GM12891 (cell line): ENCODE results near the gene RYR1.

Source experiments
- DNase-seq: peaks from one replicate; pipeline ENCODE4 v3.0.0; 2011; ENCODE audit warnings: low spot score; ENCODE audit not compliant: insufficient read length
- FAIRE-seq: peaks from 2 replicates; lab custom pipeline; 2011; peaks lifted over from hg19 to GRCh38; lab: Jason Lieb, UNC
- PAX5 ChIP-seq: IDR thresholded peaks from 2 replicates; pipeline ENCODE4 v1.6.1; 2011; ENCODE audit warnings: low read length, moderate library complexity, mild to moderate bottlenecking; ENCODE audit not compliant: insufficient read depth, severe bottlenecking
- POLR2A ChIP-seq: IDR thresholded peaks from 2 replicates; pipeline ENCODE4 v1.6.1; 2011; ENCODE audit warnings: low read depth, low read length, control low read depth
- POLR2AphosphoS5 ChIP-seq: IDR thresholded peaks from 2 replicates; pipeline ENCODE4 v1.6.1; 2011; ENCODE audit warnings: low read depth, low read length, control low read depth
- POU2F2 ChIP-seq: IDR thresholded peaks from 2 replicates; pipeline ENCODE4 v1.6.1; 2011; ENCODE audit warnings: low read depth, mild to moderate bottlenecking, control low read depth, low read length, moderate library complexity
- SPI1 ChIP-seq: IDR thresholded peaks from 2 replicates; pipeline ENCODE4 v1.6.1; 2011; ENCODE audit warnings: low read depth, low read length, control low read depth
- TAF1 ChIP-seq: IDR thresholded peaks from 2 replicates; pipeline ENCODE4 v1.6.1; 2011; ENCODE audit warnings: low read depth, low read length, control low read depth

Gene RYR1

GRCh38 chr19:38453596-38453995 is 20.1 kb downstream of the RYR1 start:
- FAIRE-seq (no peak), DNase-seq (no peak)
- TF ChIP-seq SPI1 (no peak), TAF1 (no peak), POLR2AphosphoS5 (no peak), POU2F2 (no peak), POLR2A (no peak), PAX5 (no peak)

GRCh38 chr19:38455031-38455430 is 21.5 kb downstream of the RYR1 start:
- DNase-seq, result no peak
- no peak for FAIRE-seq
- TF ChIP-seq POU2F2 (no peak), PAX5 (no peak), POLR2A (no peak), POLR2AphosphoS5 (no peak), SPI1 (no peak), TAF1 (no peak)

DNA sequence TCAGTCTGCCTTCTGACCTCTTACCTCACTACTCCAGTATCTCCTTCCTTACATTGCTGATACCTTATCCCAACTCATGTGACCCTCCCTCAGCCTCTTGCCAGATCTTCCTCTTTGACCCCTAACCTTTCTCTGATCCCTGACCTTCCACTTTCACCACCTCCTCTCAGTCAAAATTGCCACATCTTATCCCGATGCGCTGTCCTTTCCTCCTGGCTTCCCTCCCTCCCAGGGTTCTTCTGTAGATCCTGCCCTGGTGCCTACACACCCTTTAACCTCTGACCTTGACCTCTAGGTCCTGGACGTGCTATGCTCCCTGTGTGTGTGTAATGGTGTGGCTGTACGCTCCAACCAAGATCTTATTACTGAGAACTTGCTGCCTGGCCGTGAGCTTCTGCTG is 23.7 kb downstream of the RYR1 start:
- DNase-seq (no peak), FAIRE-seq (no peak)
- TF ChIP-seq POLR2AphosphoS5, result no peak
- no peak for TF ChIP-seq PAX5
- no peak for TF ChIP-seq POLR2A
- no peak for TF ChIP-seq POU2F2
- no peak for TF ChIP-seq SPI1
- no peak for TF ChIP-seq TAF1

DNA sequence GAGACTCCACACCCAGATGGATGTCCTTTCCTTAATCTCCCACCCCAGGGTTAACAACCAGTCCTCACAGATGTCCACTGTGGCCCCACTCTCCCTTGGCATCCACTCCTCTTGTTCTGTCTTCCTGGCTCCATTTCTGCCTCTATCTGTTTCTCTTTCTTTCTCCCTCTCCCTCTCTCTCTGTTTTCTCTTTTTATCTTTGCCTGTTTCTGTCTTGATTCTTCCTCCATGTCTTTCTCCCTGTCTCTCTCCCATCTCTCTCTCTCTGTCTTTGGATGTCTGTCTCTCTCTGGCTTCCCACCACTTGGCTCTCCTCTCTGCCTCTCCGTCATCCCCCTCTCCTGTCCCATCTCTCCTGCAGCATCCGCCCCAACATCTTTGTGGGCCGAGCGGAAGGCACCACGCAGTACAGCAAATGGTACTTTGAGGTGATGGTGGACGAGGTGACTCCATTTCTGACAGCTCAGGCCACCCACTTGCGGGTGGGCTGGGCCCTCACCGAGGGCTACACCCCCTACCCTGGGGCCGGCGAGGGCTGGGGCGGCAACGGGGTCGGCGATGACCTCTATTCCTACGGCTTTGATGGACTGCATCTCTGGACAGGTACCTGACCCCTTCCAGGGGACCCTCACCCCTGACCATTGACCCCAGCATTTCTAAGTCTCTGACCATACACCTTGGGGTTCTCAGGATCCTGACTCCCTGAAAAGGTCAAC is 24.4 kb downstream of the RYR1 start:
- no peak for TF ChIP-seq POLR2A
- no peak for TF ChIP-seq POU2F2
- no peak for TF ChIP-seq TAF1
- TF ChIP-seq PAX5, result no peak
- TF ChIP-seq POLR2AphosphoS5, result no peak
- TF ChIP-seq SPI1, result no peak
- DNase-seq (no peak), FAIRE-seq (no peak)

GRCh38 chr19:38458991-38459390 is 25.5 kb downstream of the RYR1 start:
- FAIRE-seq (no peak), DNase-seq (no peak)
- TF ChIP-seq SPI1 (no peak), POLR2AphosphoS5 (no peak), POLR2A (no peak), POU2F2 (no peak), TAF1 (no peak), PAX5 (no peak)

DNA sequence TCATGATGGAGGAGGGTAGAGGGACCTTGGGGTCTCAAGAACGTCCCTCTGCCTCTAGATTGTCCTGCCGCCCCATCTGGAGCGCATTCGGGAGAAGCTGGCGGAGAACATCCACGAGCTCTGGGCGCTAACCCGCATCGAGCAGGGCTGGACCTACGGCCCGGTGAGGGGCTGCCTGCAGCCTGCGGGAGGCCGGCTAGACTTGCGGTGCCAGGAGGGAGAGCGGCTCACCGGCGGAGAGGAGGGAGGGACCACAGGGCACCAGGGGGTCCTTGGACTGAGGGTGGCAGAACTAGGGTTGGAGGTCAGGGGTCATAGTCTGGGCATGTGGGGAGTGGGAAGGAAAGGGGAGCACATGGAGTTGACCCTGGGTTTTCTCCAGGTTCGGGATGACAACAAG is 29.9 kb downstream of the RYR1 start:
- FAIRE-seq, result no peak
- DNase-seq, result no peak
- TF ChIP-seq POLR2A, result no peak

DNA sequence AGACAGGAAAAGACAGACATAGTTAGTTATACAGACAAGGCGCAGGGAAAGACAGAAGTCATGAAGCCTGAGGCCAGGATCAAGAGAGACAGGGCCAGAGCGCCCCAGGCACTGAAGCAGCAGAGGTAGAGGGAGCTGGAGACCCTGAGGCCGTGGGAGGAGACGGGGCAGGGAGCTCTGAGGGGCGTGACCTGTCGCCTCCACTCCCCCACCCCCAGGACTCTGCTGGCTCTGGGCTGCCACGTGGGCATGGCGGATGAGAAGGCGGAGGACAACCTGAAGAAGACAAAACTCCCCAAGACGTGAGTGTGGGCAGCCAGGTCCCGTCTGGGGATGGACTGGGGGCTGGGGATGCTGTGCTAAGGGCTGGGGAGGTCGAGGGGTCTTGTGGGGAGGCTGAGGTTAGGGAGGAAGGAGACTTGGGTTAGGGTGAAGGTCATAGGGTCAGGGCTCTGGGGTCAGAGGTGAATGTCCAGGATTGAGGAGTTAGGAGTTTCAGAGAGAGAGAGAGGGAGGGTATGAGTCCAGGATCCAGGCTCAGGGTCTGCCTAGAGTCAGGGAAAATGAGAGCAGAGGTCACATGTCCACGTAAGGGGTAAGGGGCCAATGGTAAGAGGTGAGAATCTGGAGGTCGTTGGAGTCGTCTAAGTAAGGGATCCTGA is 31.1 kb downstream of the RYR1 start:
- FAIRE-seq (no peak), DNase-seq (no peak)

GRCh38 chr19:38466050-38466449 is 32.6 kb downstream of the RYR1 start:
- TF ChIP-seq SPI1 (no peak), POU2F2 (no peak), TAF1 (no peak), PAX5 (no peak), POLR2A (no peak), POLR2AphosphoS5 (no peak)
- no peak for FAIRE-seq
- no peak for DNase-seq

More for the DNA sequence above, 31.1 kb downstream of the RYR1 start:
- no peak for TF ChIP-seq TAF1
- no peak for TF ChIP-seq POLR2AphosphoS5
- no peak for TF ChIP-seq SPI1
- no peak for TF ChIP-seq POLR2A
- no peak for TF ChIP-seq PAX5
- no peak for TF ChIP-seq POU2F2

DNA sequence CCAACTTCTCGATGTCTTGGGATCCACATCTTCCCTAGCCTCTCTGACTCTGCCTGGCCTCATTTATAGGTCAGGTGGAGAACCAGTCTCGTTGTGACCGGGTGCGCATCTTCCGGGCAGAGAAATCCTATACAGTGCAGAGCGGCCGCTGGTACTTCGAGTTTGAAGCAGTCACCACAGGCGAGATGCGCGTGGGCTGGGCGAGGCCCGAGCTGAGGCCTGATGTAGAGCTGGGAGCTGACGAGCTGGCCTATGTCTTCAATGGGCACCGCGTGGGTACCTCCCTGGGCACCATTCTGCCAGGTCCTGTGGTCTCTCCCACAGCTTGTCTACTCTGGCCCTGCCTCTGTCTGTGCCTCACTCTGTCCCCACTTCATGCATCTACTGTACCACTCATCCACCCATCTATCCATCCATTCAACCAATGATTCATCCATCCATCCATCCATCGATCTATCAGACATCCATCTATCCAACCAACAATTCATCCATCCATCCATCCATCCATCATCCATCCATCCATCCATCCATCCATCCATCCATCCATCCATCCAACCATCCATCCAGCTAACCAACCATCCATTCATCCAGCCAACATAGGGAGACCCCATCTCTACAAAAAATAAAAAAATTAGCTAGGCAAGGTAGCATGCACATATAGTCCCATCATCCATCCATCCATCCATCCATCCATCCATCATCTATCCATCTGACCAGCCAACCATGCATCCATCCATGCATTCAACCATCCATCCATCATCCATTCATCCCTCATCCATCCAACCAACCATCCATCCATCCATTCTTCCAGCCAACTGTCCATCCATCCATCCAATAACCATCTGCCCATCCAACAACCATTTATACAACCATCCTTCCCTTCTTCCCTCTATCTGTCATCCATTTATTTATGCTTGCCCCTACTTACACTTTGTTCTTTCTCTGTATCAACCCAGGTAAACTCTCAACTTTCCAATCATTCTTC is 34.3 kb downstream of the RYR1 start:
- no peak for FAIRE-seq

More for the DNA sequence above, 34.3 kb downstream of the RYR1 start:
- TF ChIP-seq TAF1, result no peak
- TF ChIP-seq POLR2A, result no peak
- no peak for TF ChIP-seq POLR2AphosphoS5
- TF ChIP-seq PAX5, result no peak
- no peak for TF ChIP-seq POU2F2
- no peak for TF ChIP-seq SPI1
- no peak for DNase-seq
